HG03575 (cell line): Measurements from ENCODE around the gene DTL.
A peak's percentile ranks its signal among the peaks of the same experiment; 100 is the strongest.
"Not testable (repeated sequence)": the region's sequence is repeated elsewhere in the genome, so short reads cannot be mapped to it uniquely, and the experiment has no call there.

Source experiments
- ATAC-seq: cut with Tn5 transposase; IDR thresholded peaks from one replicate; pipeline ENCODE4 v1.9.1; 2021; ENCODE audit not compliant: unreplicated experiment, insufficient number of reproducible peaks, low FRiP score; ENCODE audit errors: extremely low read depth

Gene DTL, protein sequence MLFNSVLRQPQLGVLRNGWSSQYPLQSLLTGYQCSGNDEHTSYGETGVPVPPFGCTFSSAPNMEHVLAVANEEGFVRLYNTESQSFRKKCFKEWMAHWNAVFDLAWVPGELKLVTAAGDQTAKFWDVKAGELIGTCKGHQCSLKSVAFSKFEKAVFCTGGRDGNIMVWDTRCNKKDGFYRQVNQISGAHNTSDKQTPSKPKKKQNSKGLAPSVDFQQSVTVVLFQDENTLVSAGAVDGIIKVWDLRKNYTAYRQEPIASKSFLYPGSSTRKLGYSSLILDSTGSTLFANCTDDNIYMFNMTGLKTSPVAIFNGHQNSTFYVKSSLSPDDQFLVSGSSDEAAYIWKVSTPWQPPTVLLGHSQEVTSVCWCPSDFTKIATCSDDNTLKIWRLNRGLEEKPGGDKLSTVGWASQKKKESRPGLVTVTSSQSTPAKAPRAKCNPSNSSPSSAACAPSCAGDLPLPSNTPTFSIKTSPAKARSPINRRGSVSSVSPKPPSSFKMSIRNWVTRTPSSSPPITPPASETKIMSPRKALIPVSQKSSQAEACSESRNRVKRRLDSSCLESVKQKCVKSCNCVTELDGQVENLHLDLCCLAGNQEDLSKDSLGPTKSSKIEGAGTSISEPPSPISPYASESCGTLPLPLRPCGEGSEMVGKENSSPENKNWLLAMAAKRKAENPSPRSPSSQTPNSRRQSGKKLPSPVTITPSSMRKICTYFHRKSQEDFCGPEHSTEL

DNA sequence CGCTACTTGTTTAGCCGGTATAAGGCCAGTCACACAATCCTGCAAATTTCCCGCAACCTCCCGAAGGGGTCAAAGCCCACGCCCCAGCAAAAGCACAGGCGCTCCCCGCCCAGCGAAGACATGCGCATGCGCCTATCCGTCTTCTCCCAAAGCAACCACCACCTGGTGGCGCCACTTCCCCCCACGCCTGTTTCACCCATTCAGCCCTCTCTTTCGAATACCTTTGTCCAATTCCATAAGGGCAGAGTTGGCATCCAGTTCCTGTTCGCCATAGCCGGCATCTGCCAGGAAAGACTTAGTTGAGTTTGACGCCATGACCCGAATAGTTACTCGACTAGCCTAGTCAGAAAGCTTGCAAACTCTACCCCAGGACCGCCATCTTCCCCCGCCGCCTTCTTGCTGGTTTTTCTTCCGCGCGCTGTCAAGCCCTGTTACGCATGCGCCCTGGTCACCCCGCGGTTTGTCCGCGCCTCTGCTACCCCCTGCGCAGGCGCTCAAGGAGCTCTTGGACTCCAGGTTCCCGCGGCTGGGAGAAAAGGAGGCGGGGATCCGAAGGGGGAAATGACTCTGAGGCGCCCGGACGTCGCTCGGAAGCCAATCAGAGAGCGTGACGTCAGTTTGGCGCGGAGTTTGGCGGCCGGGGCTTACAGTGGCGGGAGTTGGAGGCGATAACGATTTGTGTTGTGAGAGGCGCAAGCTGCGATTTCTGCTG lies at the start of gene DTL, which contains the start of gene INTS7:
Gene DTL (plus strand): TSS at position 626 of the 712 bp plus-strand sequence. CDS start 143 bp downstream, outside the sequence.
Gene INTS7 (minus strand): TSS at position 435 of the 712 bp plus-strand sequence. CDS start 120 bp downstream, at position 315.
- ATAC-seq, result peak; percentile 57

DNA sequence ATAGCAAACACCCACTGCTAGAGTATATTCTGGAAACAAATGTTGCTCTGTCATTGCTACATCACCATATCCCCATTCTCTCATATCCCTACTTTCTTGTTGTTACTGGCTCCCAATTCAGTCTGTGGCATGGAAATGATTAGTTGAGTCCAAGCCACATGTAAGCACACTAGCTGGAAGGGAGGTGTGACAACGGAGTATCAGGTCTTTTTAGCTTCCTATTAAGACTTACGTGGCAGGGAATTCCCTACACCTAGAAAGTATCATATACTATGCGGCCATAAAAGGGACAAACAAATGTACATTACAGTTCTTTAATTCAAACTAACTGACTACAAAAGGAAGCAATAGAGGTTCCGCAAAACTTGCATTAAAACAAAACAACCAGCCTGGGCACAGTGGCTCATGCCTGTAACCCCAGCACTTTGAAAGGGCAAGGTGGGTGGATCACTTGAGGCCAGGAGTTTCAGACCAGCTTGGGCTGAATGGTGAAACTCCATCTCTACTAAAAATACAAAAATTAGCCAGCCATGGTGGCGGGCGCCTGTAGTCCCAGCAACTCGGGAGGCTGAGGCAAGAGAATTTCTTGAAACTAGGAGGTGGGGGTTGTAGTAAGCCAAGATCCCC lies 48.8 kb upstream of the DTL start:
- no peak for ATAC-seq

DNA sequence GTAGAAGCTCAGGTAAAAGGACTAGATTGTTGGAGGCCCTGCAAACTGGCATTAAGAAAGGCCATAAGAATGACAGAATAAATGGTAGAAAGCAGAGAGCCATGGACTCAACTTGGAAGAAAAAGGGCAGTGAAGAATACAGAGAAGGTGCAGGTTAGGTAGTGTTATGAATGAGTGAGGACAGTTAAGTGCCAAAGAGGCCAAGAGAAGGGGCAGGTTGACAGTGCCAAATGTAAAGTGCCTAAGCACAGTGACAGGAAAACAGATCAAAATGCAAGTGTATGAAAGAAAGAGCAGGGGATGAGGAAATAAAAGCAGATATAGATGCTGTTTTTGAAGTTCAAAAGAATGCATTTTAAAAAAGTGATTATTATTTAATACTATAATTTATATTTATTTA lies 43.9 kb upstream of the DTL start:
- ATAC-seq, result no peak

DNA sequence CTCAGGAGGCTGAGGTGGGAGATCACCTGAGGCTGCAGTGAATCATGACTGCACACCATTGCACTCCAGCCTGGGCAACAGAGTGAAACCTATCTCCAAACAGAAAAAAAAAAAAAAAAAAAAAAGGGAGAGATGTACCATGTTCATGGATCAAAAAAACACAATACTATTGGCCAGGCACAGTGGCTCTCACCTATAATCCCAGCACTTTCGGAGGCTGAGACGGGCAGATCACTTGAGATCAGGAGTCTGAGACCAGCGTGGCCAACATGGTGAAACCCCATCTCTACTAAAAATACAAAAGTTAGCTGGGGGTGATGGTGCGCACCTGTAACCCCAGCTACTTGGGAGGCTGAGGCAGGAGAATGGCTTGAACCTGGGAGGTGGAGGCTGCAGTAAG lies 38.1 kb upstream of the DTL start:
- ATAC-seq, result not testable (repeated sequence)

DNA sequence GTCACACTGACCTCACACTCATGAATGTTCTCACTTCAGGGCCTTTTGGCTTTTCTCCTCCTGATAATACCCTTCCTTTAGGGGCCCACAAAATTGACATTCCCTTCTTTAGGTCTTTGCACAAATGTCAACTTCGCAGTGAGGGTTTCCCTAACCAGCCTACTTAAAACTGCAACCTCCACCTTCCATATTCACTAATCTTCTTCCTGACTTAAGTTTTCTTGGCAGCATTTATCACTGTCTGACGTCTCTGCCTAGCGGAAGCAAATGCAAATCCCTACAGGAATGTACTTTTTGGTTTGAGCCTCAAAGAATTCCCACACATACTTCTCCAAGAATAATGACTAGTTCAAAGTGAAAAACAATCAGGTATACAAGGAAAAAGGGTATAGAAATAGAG lies 33.0 kb upstream of the DTL start:
- no peak for ATAC-seq

DNA sequence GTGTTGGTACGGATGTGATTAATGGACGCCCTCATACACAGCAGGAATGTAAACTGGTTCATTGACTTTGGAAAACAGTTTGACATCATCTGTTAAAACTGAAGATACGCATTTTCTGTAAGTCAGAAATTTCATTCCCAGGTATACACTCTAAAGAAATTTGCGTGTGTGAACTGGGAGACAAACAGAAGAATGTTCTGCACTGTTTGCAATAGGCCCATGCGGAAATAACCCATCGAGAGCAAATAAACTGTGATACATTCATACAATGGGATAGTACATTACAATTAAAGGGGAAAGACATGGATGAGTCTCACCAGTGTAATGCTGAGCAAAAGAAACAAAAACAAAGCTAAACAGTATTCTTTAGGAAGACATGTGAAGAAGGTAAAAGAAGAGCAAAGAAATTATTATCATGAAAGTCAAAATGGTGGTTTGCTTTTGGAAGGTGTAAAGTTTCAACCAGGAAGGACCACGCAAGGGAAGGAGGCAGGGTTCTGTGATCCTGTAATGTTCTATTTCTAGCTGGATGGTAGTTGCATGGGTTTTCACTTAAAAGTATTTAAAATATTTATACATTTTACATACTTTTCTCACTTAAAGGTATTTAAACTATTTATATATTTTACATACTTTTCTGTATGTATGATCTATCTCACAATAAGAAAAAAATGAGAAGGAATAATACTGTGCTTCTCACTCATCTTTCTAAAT lies 30.5 kb upstream of the DTL start:
- no peak for ATAC-seq

DNA sequence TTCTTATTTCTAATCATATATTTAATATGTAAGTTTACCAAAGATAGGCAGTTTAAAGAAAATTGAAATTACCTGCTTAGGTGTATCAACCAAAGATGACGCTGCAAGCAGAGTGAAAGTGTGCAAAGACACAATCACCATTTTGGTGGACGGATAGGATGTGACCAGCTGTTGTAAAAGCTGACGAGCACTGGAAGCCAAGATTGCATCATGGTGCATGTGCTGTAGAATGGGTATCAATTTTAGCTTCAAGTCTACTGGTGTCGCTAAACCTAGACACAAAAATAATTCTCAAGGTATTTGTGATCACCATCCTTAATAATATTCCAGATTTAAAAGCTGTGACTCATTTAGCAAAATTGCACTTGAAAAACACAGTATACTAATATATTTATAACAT lies 28.4 kb upstream of the DTL start:
- no peak for ATAC-seq

DNA sequence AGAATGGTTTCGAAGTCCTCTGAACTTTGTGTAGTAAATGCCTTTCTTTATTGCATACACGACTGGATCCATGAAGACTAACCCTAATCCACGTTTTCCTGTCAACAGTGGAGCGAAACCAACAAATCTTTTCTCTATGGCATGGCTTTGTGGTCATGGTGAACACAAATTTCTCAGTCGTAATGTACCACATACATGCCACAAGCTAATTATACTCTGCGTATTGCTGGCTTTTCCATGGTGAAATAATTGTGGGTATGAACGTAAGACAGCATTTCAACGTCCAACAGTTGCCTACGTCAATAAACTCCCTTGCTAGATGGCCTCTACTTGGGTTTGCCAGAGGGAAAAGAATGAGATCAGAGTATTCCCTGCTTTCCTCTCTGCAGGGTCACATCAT lies 27.7 kb upstream of the DTL start:
- no peak for ATAC-seq

DNA sequence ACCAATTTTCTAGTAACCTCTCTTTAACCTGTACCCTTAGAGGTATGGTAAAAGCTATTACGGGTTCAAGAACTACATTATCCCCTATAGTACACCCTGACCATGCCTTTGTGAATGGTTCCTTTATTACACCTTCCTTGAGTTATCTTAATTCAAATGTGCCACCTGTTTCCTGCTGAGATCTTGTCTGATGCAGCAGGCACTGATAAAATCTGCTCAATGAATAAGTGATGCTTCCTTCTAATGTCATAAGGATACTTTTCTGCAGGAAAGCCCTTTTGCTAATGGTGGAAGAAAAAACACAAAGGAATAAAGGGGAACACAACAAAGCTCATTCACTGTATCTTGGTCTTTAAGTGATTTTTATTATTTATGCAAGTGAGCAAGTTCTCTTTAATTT lies 26.0 kb upstream of the DTL start:
- ATAC-seq, result no peak

DNA sequence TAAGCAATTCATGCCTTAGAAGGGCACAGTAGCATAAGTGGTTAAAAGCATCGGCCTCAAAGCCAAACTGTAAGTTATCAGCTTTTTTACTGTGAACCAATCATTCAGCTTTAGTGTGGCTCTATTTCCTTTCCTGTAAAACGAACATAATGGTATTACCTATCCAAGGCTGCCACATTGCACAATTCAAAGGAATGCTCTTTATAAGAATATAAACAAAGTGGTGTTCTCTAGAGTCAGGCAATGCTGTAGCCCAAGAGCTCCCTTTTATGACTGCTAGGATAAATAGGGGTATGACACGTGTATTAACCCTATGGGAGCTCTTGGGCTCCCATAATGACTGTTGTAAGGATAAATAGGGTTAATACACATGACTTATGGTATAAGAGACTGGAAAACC lies 25.5 kb upstream of the DTL start:
- no peak for ATAC-seq

DNA sequence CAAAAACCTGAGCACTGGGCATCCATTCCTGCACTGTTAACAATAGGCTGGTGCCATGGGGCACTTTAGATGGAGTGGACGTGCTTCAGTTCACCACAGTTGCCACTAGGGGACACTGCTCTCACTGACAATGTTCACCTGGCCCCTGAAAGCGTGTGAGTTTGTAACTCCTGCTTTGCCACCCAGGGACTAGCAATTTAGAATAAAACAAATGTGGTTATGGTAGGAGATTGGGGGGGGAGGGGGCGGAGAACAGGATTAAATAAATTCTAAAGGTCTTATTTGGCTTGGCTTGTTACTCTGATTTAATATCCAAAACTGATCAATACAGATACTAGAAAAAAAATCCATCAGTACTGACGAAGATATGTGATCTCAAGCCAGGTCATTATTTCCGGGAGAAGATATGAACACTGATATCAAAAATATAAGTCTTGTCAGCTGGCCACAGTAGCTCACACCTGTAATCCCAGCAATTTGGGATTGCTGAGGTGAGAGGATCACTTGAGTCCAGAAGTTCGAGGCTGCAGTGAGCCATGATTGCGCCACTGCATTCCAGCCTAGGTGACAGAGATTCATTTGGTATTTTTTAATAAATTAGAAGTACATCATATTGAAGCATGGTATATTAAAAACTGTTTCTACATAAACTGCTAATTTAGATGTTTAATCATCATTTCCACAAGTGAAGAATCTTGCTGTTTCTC lies 23.4 kb upstream of the DTL start:
- ATAC-seq, result peak; percentile 53

DNA sequence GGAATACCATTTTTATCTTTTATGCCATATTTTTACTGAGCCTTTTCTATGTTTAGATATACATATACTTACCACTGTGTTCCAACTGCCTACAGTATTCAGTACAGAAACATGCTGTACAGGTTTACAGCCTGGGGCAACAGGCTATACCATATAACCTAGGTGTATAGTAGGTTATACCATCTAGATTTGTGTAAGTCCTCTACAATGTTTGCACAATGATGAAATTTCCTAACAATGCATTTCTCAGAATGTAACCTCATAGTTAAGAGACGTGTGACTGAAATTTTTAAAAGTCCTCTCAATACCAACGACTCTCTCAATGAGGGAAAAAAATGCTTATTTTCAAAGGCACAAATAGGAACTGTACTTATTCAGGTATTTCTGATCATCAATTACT lies 21.9 kb upstream of the DTL start:
- no peak for ATAC-seq

DNA sequence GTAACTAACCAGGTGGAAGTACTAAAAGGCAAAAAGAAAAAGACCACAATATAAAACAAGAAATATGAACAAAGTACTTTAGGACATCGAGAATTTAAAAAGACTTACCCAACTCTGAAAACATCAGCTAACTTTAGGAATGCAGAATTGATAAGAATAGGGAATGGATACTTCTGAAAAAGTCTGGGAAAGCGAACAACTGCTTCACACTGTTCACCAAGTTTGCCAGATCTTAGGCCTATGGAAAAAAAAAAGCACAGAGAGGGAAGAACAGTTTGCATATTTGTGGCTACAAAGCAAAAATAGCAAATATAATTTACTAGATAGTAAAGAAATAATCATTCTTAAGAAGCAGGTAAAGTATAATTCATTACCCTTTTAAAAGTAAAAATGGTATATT lies 14.6 kb upstream of the DTL start:
- ATAC-seq, result no peak

DNA sequence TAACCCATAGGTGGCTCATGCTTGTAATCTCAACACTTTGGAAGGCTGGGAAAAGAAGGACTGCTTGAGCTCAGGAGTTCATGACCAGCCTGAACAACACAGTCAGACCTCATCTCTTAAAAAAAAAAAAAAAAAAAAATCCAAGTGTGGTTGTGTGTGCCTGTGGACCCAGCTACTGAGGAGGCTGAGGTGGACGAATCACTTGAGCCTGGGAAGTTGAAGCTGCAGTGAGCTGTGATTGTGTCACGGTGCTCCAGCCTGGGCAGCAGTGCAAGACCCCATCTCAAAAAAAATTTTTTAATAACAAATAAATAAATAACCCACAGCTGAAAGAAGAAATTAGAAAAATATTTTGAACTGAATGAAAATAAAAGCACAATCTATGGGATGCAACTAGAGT lies 14.0 kb upstream of the DTL start:
- no peak for ATAC-seq

DNA sequence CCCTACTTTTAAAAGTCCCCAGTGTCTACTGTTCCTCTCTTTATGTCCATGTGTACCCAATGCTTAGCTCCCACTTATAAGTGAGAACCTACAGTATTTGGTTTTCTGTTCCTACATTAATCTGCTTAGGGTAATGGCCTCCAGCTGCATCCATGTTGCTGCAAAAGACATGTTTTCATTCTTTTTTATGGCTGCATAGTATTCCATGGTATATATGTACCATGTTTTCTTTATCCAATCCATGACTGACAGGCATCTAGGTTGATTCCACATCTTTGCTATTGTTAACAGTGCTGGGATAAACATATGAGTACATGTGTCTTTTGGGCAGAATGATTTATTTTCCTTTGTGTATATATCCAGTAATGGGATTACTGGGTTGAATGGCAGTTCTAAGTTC lies 12.6 kb upstream of the DTL start:
- not testable (repeated sequence) for ATAC-seq

DNA sequence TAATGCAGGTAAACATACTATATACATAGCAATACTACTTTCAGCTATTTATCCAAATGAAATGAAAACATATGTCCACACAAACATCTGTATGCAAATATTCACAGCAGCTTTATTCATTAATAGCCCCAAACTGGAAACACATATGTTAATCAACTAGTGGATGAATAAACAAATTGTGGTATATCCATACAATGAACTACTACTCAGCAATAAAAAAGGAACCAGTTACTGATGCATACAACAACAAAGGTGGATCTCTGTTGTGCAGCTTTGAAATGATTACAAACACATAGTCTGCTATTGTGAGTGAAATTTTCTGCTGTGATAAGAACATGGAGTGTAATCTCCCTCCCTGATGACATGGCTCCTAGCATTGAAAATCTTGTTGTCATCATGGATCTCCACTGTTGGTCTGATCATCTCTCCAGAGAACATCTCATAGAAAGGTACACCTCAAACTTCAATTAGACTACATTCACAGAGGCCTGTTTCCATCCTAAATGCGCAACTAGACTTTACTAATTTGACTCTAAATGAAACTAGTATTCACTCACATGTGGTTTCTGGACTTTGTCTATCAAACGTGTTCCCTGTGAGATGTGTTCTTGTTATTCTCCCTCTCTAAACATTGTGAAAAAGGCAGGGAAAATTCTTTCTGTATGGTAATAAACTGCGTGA lies 10.9 kb upstream of the DTL start:
- no peak for ATAC-seq

DNA sequence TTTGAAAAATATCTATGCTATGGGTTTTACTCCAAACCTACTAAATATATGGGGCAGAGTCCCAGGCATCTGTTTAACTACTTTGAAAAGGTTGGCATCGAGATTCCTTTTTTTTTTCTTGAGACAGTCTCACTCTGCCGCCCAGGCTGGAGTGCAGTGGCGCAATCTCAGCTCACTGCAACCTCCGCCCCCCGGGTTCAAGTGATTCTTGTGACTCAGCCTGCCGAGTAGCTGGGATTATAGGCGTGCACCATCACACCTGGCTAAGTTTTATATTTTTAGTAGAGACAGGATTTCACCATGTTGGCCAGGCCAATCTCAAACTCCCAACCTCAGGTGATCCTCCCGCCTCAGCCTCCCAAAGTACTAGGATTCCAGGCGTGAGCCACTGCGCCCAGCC lies 7.8 kb upstream of the DTL start:
- not testable (repeated sequence) for ATAC-seq
